Activated CD8-positive, alpha-beta memory T cell treated with anti-CD3 and anti-CD28 coated beads for 36 hours (primary cell): ENCODE data around the gene HNRNPA1. TPM values are rescaled to one million over a fixed set of nuclear protein-coding genes. Genes with fewer than 3 reads are reported as not detected.
"Not testable (repeated sequence)": the region's sequence is repeated elsewhere in the genome, so short reads cannot be mapped to it uniquely, and the experiment has no call there.

Experiments used
- CTCF ChIA-PET: fragments of 350-600 bp; sonication (Branson Sonifier 250); formaldehyde crosslinking; loops from one replicate; lab custom pipeline; 2021; ENCODE audit warnings: antibody characterized with exemption; lab: Charles Lee
- POLR2A ChIA-PET: fragments of 350-600 bp; sonication (Branson Sonifier 250); formaldehyde crosslinking; loops from one replicate; lab custom pipeline; 2021; ENCODE audit warnings: antibody characterized with exemption; lab: Charles Lee
- total RNA-seq, 2 experiments: library from RNA; stranded (reverse); gene quantifications; one replicate each; pipeline ENCODE4 v1.2.3, GENCODE V29; 2021

HNRNPA1 gene
- total RNA-seq, result 1,000 to 10,000 TPM; 1,950 to 1,952 TPM

DNA sequence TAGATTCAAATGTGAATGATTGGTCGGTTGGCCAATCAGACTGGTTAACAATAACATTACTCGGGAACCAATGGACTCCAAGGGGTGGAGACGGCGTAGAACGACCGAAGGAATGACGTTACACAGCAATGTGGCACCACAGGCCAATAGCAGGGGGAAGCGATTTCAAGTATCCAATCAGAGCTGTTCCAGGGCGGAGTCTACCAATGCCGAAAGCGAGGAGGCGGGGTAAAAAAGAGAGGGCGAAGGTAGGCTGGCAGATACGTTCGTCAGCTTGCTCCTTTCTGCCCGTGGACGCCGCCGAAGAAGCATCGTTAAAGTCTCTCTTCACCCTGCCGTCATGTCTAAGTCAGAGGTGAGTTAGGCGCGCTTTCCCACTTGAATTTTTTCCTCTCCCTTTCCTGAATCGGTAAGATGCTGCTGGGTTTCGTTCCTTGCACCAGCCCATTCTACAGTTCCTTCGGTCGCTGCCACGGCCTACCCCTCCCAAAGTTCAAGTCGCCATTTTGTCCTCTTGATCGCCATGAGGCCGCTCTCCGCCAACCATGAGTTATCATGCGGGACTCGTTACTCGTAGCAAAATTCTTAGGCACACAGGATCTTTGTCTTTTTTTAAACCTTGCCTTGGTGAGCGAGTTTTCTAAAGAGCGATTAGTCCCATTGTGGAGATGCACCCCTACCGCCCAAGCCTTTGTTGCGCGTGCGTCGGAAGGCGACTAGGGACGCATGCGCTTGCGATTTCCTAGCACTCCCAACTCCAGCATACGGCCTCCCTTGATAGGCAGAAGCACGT, at the start of gene HNRNPA1:
Gene HNRNPA1, plus strand, starts transcription at position 259 of the 793 bp plus-strand sequence. Its CDS starts 82 bp downstream, at position 341.
- ChIA-PET POLR2A (interaction anchor here (0.5 to 3.2 kb wide), 11 partner anchors 9 to 1837 kb away, joined by 3 to 25 read pairs (median 4); partner anchors contain the start of genes COPZ1 and ZC3H10), CTCF (interaction anchor here (0.6 to 1.5 kb wide), 4 partner anchors 13 to 79 kb away, joined by 3 to 5 read pairs (median 3); no protein-coding TSS in a partner anchor)

DNA sequence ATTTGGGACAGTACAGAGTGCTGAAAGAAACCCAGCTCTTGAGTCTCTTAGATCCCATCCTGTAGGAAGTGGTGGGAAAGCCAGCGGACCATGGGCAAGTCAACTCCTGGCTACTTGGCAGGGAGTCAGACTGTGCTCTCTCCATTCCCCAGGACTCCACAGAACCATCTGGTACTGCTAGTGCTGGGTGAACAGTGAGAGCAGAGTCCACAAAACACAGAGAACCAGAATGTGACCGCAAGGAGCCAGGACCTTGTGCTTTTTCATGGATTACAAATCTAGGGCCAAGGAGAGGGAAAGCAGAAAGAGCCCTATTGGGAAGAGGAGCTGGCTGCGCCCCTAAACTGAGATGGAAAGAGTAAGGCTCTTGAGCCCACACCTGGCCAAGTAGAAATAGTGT, 49.3 kb upstream of the HNRNPA1 start:
- CTCF ChIA-PET, result interaction anchor here (1.0 kb wide), 1 partner anchor 15 kb away, joined by 3 read pairs; no protein-coding TSS in a partner anchor
- POLR2A ChIA-PET, result not testable (repeated sequence)

DNA sequence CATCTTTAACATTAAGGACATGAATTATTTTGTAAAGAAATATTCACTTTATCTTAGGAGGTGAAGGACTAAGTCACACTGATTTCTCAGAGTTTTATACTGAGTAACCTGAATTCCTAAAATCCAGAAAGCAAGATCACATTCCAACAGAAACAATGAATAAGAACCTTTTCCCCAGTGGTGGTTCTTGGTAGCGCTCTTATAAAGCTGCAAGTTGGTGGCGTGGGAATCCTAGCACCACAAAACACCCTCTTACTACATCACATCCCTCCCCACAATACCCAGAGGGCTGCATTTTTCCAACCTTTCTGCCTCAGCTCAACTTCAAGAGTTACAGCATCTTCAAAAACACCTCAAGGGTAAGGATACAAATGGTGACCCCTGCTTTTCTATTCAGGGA, 47.7 kb upstream of the HNRNPA1 start:
- POLR2A ChIA-PET, result no interaction called here
- CTCF ChIA-PET, result interaction anchor here (0.6 to 0.7 kb wide), 2 partner anchors 16 to 149 kb away, joined by 3 read pairs; no protein-coding TSS in a partner anchor

DNA sequence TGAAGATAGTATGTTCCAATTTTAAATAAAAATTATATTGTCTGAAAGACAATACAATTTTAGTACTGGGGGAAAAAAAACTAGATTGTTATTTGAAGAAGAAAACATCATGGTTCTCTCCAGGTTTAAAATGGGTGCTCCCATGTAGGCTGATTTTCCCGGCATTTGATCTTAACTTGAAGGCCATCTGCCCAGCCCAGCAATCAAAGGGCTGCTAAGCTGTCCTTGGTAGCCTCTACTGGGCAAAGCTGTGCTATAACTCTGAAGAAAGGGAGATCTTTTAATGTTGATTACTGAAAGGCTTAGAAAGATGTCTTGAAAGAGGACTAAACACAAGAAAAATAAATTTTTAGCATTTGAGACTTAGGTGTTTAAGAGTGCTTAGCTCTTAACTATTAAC, 42.0 kb upstream of the HNRNPA1 start:
- ChIA-PET CTCF (interaction anchor here (0.8 to 1.8 kb wide), 4 partner anchors 13 to 141 kb away, joined by 3 to 6 read pairs (median 4); no protein-coding TSS in a partner anchor), POLR2A (no interaction called here)

DNA sequence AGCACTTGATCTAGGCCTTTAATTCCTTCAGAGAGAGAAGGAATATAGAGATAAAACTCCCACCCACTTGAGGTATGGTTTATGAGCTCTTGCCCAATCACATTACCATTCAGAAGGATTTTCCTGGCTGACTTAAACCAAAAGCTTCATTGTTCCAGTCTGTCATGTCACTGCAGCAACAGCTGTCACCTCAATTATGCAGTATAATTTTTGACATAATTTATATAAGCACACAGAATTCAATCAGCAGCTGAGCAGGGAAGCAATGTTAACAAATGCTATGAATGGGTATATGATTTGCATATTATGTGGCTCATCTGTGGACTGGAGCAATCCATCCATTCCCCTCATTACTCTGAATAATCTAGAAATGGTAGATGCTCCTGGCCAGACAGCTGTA, 40.9 kb upstream of the HNRNPA1 start:
- CTCF ChIA-PET, result interaction anchor here (1.1 kb wide), 1 partner anchor 10 kb away, joined by 3 read pairs; no protein-coding TSS in a partner anchor
- POLR2A ChIA-PET, result interaction anchor here (1.2 kb wide), 1 partner anchor 41 kb away, joined by 3 read pairs; the partner anchor contains the start of gene HNRNPA1

DNA sequence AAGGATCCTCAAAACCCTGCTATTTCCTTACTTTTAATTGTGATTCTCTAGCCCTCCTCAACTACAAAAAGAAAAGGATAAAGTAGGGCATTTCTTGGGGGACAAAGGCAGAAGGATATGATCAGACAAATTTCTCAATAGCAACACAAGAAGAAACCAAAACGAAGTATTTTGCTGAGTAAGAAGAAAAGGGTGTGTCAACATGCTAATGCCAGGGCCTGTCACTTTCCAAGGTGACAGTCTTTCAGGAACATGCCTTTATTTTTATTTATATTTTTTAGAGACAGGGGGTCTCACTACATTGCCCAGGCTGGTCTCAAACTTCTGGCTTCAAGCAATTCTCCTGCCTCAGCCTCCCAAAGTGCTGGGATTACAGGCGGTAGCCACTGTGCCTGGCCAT, 40.4 kb upstream of the HNRNPA1 start:
- POLR2A ChIA-PET, result interaction anchor here (1.2 kb wide), 1 partner anchor 40 kb away, joined by 3 read pairs; the partner anchor contains the start of gene HNRNPA1

DNA sequence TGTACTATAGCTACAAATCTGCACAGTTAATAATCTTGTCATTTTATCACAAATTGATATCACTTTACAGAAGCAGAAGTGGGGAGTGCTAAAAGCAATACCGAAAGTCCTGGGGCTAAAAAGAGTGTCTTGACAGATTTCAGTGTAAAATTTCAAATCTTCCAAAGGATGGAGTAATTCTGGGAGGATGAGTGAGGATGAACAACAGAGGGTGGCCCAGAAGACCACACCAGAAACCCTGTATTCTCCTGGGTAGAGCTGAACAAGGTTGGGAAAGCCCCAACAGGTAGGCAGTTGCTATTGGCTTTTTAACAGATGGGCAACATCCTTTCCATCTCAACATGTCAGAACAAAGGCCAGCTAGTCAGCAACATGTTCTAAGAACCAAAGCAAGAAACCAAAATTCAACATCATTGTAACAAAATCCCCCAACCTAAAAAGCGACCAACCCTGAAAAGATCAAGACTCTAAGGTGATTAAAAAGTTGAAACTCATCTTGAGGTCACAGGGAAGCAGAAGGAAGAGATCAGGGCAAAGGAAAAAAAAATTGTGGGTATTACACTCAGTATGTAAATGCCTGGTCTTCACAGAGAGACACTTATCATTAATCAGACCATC, 39.4 kb upstream of the HNRNPA1 start:
- ChIA-PET POLR2A (no interaction called here), CTCF (interaction anchor here (0.7 to 0.8 kb wide), 3 partner anchors 11 to 256 kb away, joined by 3 to 4 read pairs (median 3); partner anchors contain the start of gene HOXC10)

More for the DNA sequence above, 40.4 kb upstream of the HNRNPA1 start:
- CTCF ChIA-PET, result interaction anchor here (1.1 kb wide), 1 partner anchor 11 kb away, joined by 3 read pairs; no protein-coding TSS in a partner anchor

DNA sequence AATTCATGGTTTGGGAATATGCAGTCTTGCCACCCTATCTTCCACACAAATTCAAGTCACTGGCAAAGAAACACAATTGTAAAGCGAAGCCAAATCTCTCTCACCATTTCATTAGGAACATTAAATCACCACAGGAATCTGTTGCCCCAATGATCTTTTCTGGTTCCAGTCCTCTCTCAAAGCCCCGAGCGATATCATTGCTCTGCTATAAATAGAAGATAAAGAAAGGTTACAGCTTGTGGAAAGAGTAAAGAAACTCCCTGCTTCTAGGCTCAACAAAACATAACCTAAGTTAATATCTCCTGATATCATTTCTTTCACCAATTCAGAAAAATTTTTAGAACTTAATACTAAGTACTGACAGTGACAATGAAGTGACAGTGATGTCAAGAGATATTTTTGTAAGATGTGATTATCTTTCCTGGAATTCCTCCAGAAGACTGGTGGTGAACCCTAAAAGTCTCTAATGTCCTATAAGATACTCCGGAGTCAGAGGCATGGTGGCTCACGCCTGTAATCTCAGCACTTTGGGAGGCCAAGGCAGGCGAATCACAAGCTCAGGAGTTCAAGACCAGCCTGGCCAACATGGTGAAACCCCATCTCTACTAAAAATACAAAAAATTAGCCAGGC, 34.4 kb upstream of the HNRNPA1 start:
- CTCF ChIA-PET, result interaction anchor here (1.1 kb wide), 1 partner anchor 12 kb away, joined by 3 read pairs; no protein-coding TSS in a partner anchor

DNA sequence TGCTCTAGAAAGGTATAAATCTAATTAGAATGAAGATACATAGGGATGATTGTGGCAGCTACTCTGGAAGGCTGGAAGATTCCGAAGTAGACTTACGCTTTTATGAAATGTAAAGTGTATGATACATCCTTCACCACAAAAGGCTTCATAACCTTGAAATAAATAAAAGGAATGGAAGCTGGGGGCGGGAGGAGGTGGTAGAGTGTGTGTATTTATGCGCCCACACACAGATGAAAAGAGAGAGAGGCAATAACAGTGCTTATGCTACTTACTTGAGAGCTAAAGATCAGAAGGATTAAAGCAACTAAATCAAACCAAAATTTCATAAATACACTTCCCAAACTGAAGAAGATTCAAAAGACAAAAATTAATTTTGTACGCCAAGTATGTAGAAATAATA, 31.0 kb upstream of the HNRNPA1 start:
- ChIA-PET CTCF (interaction anchor here (1.3 to 2.1 kb wide), 2 partner anchors 30 to 130 kb away, joined by 3 to 6 read pairs; no protein-coding TSS in a partner anchor), POLR2A (interaction anchor here (0.5 kb wide), 1 partner anchor 12 kb away, joined by 4 read pairs; no protein-coding TSS in a partner anchor)

More for the DNA sequence above, 34.4 kb upstream of the HNRNPA1 start:
- POLR2A ChIA-PET, result no interaction called here

DNA sequence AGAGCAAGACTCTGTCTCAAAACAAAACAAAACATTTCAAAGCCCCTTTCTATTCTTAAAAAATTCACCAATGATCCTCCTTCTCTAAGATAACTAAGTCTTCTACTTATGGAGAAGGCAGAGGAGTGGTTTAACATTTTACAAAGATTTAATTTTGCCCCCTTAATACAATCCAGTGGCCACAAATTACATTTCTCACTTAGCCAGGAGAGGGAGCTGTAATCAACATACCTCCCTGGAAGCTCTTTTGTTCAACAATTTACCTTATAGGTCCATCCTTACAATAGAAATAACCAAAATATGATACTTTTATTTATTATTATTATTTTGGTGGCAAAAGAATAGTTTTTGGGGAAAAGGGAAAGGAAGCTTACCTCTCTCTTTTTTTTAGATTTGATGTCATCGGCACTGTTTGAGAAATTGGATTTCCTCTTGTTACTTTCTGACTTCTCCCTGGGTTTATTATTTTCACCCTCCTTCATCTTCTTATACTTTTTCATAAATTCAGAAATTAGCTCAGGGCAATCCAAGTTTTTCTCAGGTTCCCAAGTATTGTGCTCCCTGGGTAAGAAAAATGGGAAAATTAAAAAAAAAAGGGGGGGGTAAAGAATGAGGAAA, 28.8 kb upstream of the HNRNPA1 start:
- CTCF ChIA-PET, result interaction anchor here (0.6 to 1.9 kb wide), 19 partner anchors 9 to 230 kb away, joined by 3 to 7 read pairs (median 4); partner anchors contain the start of genes CBX5 and COPZ1
- POLR2A ChIA-PET, result interaction anchor here (0.9 kb wide), 1 partner anchor 28 kb away, joined by 4 read pairs; the partner anchor contains the start of genes CBX5 and HNRNPA1

DNA sequence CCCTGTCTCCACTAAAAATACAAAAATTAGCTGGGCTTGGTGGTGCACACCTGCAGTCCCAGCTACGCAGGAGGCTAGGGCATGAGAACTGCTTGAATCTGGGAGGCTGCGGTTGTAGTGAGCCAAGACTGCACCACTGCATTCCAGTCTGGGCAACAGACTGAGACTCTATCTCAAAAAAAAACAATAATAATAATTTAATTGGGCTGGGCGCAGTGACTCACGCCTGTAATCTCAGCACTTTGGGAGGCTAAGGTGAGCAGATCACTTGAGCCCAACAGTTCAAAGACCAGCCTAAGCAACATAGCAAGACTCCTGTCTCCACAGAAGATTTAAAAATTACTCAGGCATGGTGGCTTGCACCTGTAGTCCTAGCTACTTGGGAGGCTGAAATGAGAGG, 27.3 kb upstream of the HNRNPA1 start:
- ChIA-PET CTCF (no interaction called here), POLR2A (no interaction called here)

DNA sequence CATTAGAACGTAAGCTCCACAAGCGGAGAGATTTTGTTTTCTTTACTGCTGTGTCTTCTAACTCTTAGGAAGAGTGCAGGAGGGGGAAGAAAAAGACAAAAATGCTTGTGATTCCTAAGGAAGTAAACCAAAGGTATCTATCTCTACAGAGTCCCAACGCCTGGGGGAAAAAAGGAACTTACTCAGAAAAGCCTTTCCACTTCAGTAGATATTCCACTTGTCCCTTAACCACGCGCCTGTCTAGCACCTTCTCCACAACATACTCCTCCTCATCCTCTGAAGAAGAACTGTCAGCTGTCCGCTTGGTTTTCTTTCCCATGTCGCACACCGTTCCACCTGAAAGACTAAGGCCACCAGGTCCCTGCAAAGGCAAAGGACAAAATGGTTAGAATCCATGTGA, 23.2 kb upstream of the HNRNPA1 start:
- CTCF ChIA-PET, result no interaction called here
- POLR2A ChIA-PET, result no interaction called here

DNA sequence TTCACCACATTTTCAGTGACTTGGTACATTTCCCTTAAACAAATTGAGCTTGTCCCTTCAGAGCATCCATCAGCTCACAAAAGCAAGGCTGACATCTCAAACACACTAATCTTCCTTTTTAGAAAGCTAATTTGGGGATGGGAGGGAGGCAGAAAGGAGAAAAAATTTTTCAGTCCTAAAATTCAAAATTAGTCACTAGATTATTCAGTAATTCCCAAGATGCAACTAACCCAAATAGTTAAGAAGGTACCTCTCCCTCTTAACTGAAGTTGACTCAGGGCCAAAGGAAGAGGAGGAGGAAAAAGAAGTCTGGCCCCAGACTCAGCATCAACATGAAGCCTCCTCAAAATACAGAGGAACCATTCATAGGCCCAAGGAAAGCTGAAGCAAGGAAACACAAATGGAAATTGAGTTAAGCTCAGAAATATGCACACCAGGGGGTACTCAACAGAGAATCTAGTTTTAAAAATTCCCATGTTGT, 22.3 kb upstream of the HNRNPA1 start:
- ChIA-PET CTCF (interaction anchor here (0.6 to 1.8 kb wide), 3 partner anchors 12 to 66 kb away, joined by 3 to 6 read pairs (median 3); no protein-coding TSS in a partner anchor), POLR2A (no interaction called here)

DNA sequence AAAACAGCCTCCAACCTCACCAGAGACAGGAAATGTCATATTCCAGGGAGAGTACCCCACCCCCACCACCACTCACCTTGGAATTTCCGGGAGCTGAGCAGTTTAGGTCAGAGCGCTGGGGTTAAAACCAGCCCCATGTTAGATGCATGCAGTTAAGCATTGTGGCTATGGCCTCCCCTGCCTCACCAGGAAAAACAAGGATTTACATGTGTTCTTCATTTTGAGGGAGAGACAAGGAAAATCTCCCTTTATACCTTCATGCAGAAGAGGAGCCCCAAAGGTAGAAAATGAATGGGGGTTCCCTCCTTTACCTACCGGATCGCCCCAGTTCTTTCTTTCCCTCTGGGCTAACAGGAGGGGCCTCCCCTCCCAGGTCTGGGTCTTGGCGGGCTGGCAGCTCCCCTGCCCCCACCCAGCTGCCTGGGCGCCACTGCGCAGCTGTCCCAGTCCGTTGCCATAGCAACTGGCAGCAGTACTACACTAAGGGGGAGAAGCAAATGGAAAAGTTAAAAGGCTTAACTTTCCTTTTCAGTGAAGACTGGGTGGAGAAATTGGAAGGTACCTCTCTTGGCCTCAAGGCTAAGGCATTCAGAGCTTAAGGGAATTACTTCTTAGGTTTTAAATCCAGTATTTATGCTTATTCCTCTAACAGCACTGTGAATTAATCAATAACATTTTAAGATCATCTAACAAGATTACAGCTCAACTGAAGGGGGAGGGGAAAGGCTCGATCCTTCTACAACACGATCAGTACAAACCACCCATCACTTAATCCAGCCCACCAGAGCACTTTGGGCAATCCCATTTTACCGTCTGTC, 21.1 kb upstream of the HNRNPA1 start:
- CTCF ChIA-PET, result interaction anchor here (0.7 to 1.8 kb wide), 3 partner anchors 23 to 144 kb away, joined by 3 to 6 read pairs (median 3); no protein-coding TSS in a partner anchor
- POLR2A ChIA-PET, result no interaction called here

DNA sequence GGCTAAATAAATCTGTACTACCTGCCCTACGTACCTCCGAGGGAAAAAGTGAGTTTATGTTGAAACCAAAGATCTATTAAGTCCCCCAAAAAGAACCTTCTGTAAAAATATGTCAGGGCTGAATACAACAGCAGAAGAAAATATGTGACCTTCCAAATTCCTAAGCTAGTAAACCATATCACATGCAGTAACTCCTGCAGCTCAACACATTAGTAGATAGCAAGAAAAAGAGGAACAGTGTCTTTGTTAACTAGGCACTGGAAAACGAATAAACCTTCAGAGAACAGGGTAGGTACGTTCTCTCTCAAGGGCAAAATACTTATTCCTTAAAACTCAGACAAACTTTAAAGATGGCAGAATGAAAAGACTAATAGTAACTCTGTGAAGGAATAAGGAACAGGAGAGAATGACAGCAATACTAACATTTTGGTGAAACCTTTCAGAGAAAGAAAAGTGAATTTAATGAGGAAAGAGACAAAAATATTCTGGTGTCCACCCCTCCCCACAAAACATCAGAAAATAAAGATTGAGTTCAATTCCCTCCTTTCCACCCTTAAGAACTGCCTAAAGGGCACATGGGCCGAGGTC, 18.6 kb upstream of the HNRNPA1 start:
- ChIA-PET CTCF (no interaction called here), POLR2A (interaction anchor here (0.7 kb wide), 1 partner anchor 12 kb away, joined by 4 read pairs; no protein-coding TSS in a partner anchor)

DNA sequence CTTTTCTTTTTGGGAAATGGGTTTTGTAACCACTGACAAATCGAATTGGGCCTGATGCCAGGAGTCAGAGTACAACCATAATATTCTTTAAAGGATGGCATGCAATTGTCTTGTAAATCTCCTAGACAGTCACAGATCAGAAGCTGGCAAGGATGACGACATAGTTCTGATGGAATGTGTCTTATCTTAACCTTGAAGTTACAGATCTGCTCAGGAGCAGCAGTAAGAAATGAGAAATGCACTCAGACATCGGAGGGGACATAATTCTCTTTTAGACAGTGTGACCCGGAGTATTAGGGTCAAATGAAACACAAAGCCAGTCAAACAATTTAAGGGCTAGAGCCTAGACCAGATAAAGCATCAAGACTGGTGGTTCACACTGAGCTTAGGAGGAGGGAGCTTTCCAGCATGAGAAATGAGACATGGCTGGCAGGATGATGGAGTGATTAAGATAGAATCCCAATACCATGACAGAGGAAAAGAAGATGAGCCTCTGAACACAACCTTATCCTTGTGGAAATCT, 18.1 kb upstream of the HNRNPA1 start:
- POLR2A ChIA-PET, result interaction anchor here (0.6 kb wide), 1 partner anchor 1768 kb away, joined by 3 read pairs; no protein-coding TSS in a partner anchor
- CTCF ChIA-PET, result interaction anchor here (1.2 kb wide), 1 partner anchor 11 kb away, joined by 5 read pairs; no protein-coding TSS in a partner anchor
